HepG2 (cell line): ENCODE measurements around the gene OR2AJ1. TPM values are rescaled to one million over a fixed set of nuclear protein-coding genes. Genes with fewer than 3 reads are reported as not detected.

Experiments
- ATAC-seq: fragments of 200-7000 bp; cut with Tn5 transposase; 3 replicates; pipeline ENCODE4 v1.9.1; 2020; ENCODE audit warnings: mild to moderate bottlenecking, moderate library complexity
- BruUV-seq: library from RNA; stranded (reverse); fragments of 400-500 nt; replicated peaks from 2 replicates; lab custom pipeline; 2021; lab: Mats Ljungman, UMichigan
- CTCF ChIA-PET: fragments of 300-600 bp; formaldehyde crosslinking; extraction: SDS; loops from one replicate; lab custom pipeline; 2021; ENCODE audit warnings: low total read pairs, inconsistent platforms, low intra/inter-chr PET ratio; lab: Yijun Ruan, JAX
- POLR2A ChIA-PET: fragments of 350-600 bp; sonication (Branson Sonifier 250); formaldehyde crosslinking; loops from one replicate; lab custom pipeline; 2020; ENCODE audit warnings: antibody characterized with exemption, inconsistent platforms; lab: Yijun Ruan, JAX
- DNase-seq: peaks from one replicate; pipeline ENCODE4 v3.0.0-alpha.2; 2015; ENCODE audit warnings: low spot score
- FAIRE-seq: peaks from 3 replicates; lab custom pipeline; 2011; peaks lifted over from hg19 to GRCh38; lab: Jason Lieb, UNC
- H2AFZ ChIP-seq: one replicate; pipeline ENCODE4 v1.6.1; 2011; ENCODE audit warnings: low read length, inconsistent platforms
- H3K27ac ChIP-seq: fragments of 300-600 bp; 3 replicates; pipeline ENCODE4 v1.8.0; 2011; ENCODE audit warnings: mixed run types, mild to moderate bottlenecking, mixed read lengths, low read length, inconsistent platforms; ENCODE audit not compliant: insufficient read depth; ENCODE audit errors: extremely low read length
- H3K27me3 ChIP-seq, 2 experiments: fragments of 200-600 bp in 1 of 2; 2 replicates in 1 of 2; 3 replicates in 1 of 2; pipeline versions ENCODE4 v1.6.0 to v1.8.0; 2011; ENCODE audit warnings: low read length in 2 of 2, mild to moderate bottlenecking in 2 of 2, moderate library complexity in 2 of 2, inconsistent platforms in 1 of 2; ENCODE audit not compliant: insufficient read depth in 2 of 2, control insufficient read depth in 1 of 2
- H3K36me3 ChIP-seq, 2 experiments: fragments of 200-600 bp in 1 of 2; replicated peaks in 1 of 2; 2 replicates in 1 of 2; 3 replicates in 1 of 2; pipeline versions ENCODE4 v1.5.1 to v1.8.0; 2011; ENCODE audit warnings: low read length in 2 of 2, inconsistent platforms in 1 of 2; ENCODE audit not compliant: insufficient read depth in 2 of 2, control insufficient read depth in 1 of 2
- H3K4me1 ChIP-seq: 2 replicates; pipeline ENCODE4 v1.5.1; 2012; ENCODE audit warnings: low read length, inconsistent platforms; ENCODE audit not compliant: insufficient read depth
- H3K4me2 ChIP-seq: 2 replicates; pipeline ENCODE4 v1.6.0; 2011; ENCODE audit warnings: low read depth, low read length, inconsistent platforms
- H3K4me3 ChIP-seq, 3 experiments: fragments of 200-600 bp in 1 of 3; sonication (generic), shearing (Covaris generic) in 1 of 3; replicated peaks in 1 of 3; 2 replicates each; pipeline ENCODE4 v1.5.1; 2011 to 2016; ENCODE audit warnings: low read length in 3 of 3, inconsistent platforms in 2 of 3, low read depth in 2 of 3, mild to moderate bottlenecking in 2 of 3, control low read depth in 1 of 3, mixed read lengths in 1 of 3; ENCODE audit not compliant: insufficient read depth in 1 of 3
- H3K79me2 ChIP-seq: one replicate; pipeline ENCODE4 v1.6.1; 2011; ENCODE audit warnings: low read length, inconsistent platforms; ENCODE audit not compliant: insufficient read depth
- H3K9ac ChIP-seq: 2 replicates; pipeline ENCODE4 v1.6.0; 2011; ENCODE audit warnings: mild to moderate bottlenecking, low read depth, low read length, inconsistent platforms; ENCODE audit not compliant: insufficient read depth
- H3K9me3 ChIP-seq: 2 replicates; pipeline ENCODE4 v1.5.1; 2012; ENCODE audit warnings: mild to moderate bottlenecking, low read length
- H4K20me1 ChIP-seq: 2 replicates; pipeline ENCODE4 v1.6.0; 2011; ENCODE audit warnings: inconsistent platforms, mild to moderate bottlenecking, low read length, moderate library complexity; ENCODE audit not compliant: insufficient read depth
- ARID2 ChIP-seq: sonication (generic); formaldehyde crosslinking; IDR thresholded peaks from 2 replicates; pipeline ENCODE4 v1.8.1; 2022; ENCODE audit warnings: mild to moderate bottlenecking, missing genetic modification reagents, borderline replicate concordance
- FIP1L1 ChIP-seq: fragments of 200-400 bp; formaldehyde crosslinking; IDR thresholded peaks from 2 replicates; pipeline ENCODE4 v1.6.1; 2018; ENCODE audit warnings: low read depth, mild to moderate bottlenecking, low read length, moderate library complexity, borderline replicate concordance; ENCODE audit not compliant: insufficient read depth
- HMG20B ChIP-seq: conservative IDR thresholded peaks from 2 replicates; pipeline ENCODE4 v1.6.1; 2016; ENCODE audit warnings: missing genetic modification reagents, missing compliant biosample characterization
- MAFG ChIP-seq: sonication (generic); formaldehyde crosslinking; IDR thresholded peaks from 2 replicates; pipeline ENCODE4 v1.5.1; 2020; ENCODE audit warnings: mild to moderate bottlenecking, missing genetic modification reagents
- NFIB ChIP-seq: sonication (generic); formaldehyde crosslinking; IDR thresholded peaks from 2 replicates; pipeline ENCODE4 v1.9.0; 2021; ENCODE audit warnings: missing genetic modification reagents, mild to moderate bottlenecking, borderline replicate concordance
- SIN3A ChIP-seq: IDR thresholded peaks from 2 replicates; pipeline ENCODE4 v1.6.1; 2011; ENCODE audit warnings: low read depth, mild to moderate bottlenecking, control low read depth, low read length, borderline replicate concordance
- TOE1 ChIP-seq: sonication (generic); formaldehyde crosslinking; IDR thresholded peaks from 2 replicates; pipeline ENCODE4 v1.4.0; 2020; ENCODE audit warnings: mild to moderate bottlenecking, missing genetic modification reagents
- ZFP90 ChIP-seq: sonication (generic); formaldehyde crosslinking; IDR thresholded peaks from 2 replicates; pipeline ENCODE4 v1.8.0; 2022; ENCODE audit warnings: missing genetic modification reagents, mild to moderate bottlenecking, inconsistent platforms, borderline replicate concordance
- ZNF12 ChIP-seq: sonication (generic); formaldehyde crosslinking; IDR thresholded peaks from 2 replicates; pipeline ENCODE4 v1.5.0; 2020; ENCODE audit warnings: missing genetic modification reagents
- ZNF644 ChIP-seq: IDR thresholded peaks from 2 replicates; pipeline ENCODE4 v1.6.1; 2016; ENCODE audit warnings: low read depth
- WGBS: methylation state at CpG from one replicate; pipeline ENCODE4 v1.1.6; 2017; ENCODE audit warnings: low lambda C conversion rate; 5-methylcytosine and 5-hydroxymethylcytosine counted together
- in situ Hi-C: cut with HindIII; loops from 2 replicates; pipeline ENCODE4 v1.10.0; 2017; ENCODE audit warnings: low pct_unique_long_range_greater_than_20kb; ENCODE audit not compliant: extremely low pct_ligation_motif_present
- intact Hi-C: fragments of 100-400 bp; cut with micrococcal nuclease; formaldehyde crosslinking; loops from one replicate; pipeline ENCODE4 v1.10.0; 2022; ENCODE audit not compliant: unreplicated experiment
- polyA plus RNA-seq, 8 experiments: library from polyadenylated mRNA; depleted of rRNA in 3 of 8; stranded (reverse) in 7 of 8; unstranded in 1 of 8; fragments of >200 nt; fragmentation: Illumina TruSeq in 4 of 8; extraction: Trizol in 4 of 8; gene quantifications; 2 replicates each; pipeline versions ENCODE4 v1.2.1 to v1.2.3, GENCODE V29; 2011 to 2016; ENCODE audit warnings: low read depth in 4 of 8, missing spikeins in 1 of 8, mixed read lengths in 1 of 8; ENCODE audit not compliant: insufficient read depth in 1 of 8
- total RNA-seq, 5 experiments: library from RNA; depleted of rRNA; stranded (reverse); fragments of >200 nt; fragmentation: Illumina TruSeq; extraction: Trizol; gene quantifications; 2 replicates each; pipeline ENCODE4 v1.2.3, GENCODE V29; 2016; ENCODE audit warnings: low read depth in 1 of 5
- TF ChIP-seq, protein P1 (sequence below): sonication (generic); formaldehyde crosslinking; IDR thresholded peaks from 2 replicates; pipeline ENCODE4 v1.4.0; 2020; ENCODE audit warnings: mild to moderate bottlenecking, missing genetic modification reagents
- TF ChIP-seq, protein P2 (sequence below): IDR thresholded peaks from 2 replicates; pipeline ENCODE4 v1.6.1; 2016; ENCODE audit warnings: missing biosample characterization, missing genetic modification reagents, low read depth
- TF ChIP-seq, protein P3 (sequence below): sonication (generic); formaldehyde crosslinking; IDR thresholded peaks from 2 replicates; pipeline ENCODE4 v1.8.1; 2023; ENCODE audit warnings: mild to moderate bottlenecking, missing genetic modification reagents, borderline replicate concordance
- TF ChIP-seq, protein P4 (sequence below): sonication (generic); formaldehyde crosslinking; IDR thresholded peaks from 2 replicates; pipeline ENCODE4 v1.4.0; 2020; ENCODE audit warnings: mild to moderate bottlenecking, low read depth, missing genetic modification reagents

The OR2AJ1 gene
- total and polyA plus RNA-seq, 2 of the 13 experiments (the other 11 are each of a cell fraction or from before 2014, with no cell fraction given), result not detected

DNA sequence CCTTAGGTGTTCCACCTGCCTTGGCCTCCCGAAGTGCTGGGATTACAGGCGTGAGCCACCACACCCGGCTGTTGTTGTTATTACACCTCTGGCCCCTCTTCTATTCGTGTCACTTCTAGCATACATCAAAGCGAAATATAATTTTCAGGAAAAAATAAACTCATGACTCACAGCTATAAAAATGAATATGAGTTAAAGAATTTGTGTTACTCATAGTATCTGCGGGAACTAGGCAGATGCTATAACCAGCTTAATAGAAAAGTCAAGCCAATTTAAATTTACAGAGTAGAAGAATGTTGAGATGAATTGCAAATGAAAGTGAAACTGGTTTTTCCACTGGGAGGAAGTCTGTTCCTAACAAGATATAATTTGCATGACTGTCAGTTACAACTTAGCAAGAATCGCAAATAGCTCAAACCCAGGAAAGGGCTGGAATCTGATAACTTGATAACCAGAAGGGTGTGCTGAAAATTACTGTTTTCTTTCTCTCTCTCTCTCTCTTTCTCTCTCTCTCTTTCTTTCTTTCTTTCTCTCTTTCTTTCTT lies 18.1 kb upstream of the OR2AJ1 start:
- Histone ChIP-seq H3K36me3 (no peaks in the 10 kb centered on the region), H4K20me1 (no peaks in the 10 kb centered on the region), H2AFZ (no peak overlapping the region), H3K79me2 (no peaks in the 10 kb centered on the region), H3K9me3 (peaks cover 31% of the 10 kb centered on the region), H3K4me3 (no peak overlapping the region), H3K4me1 (no peaks in the 10 kb centered on the region), H3K4me2 (no peak overlapping the region), H3K9ac (no peak overlapping the region), H3K27me3 (no peaks in the 10 kb centered on the region), H3K27ac (no peak overlapping the region)
- ATAC-seq (no peak), FAIRE-seq (no peak), DNase-seq (no peak)
- 20% methylated on average over 7 of the region's 7 CpGs for WGBS
- POLR2A ChIA-PET, result no interaction called here
- BruUV-seq, result no TSS peak
- in situ Hi-C loops (no loop called here), intact Hi-C loops (no loop called here)
- CTCF ChIA-PET, result no interaction called here
- TF ChIP-seq ZNF644 (CRISPR knock-in tag) (no peak), ZNF12 (CRISPR knock-in tag) (no peak), NFIB (CRISPR knock-in tag) (no peak), ZFP90 (no peak), TOE1 (CRISPR knock-in tag) (no peak), HMG20B (CRISPR knock-in tag) (no peak), SIN3A (no peak), FIP1L1 (no peak), ARID2 (CRISPR knock-in tag) (no peak), MAFG (CRISPR knock-in tag) (no peak)
- TF ChIP-seq, protein P1, sequence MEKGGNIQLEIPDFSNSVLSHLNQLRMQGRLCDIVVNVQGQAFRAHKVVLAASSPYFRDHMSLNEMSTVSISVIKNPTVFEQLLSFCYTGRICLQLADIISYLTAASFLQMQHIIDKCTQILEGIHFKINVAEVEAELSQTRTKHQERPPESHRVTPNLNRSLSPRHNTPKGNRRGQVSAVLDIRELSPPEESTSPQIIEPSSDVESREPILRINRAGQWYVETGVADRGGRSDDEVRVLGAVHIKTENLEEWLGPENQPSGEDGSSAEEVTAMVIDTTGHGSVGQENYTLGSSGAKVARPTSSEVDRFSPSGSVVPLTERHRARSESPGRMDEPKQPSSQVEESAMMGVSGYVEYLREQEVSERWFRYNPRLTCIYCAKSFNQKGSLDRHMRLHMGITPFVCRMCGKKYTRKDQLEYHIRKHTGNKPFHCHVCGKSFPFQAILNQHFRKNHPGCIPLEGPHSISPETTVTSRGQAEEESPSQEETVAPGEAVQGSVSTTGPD (CRISPR knock-in tag), result no peak
- TF ChIP-seq, protein P2, sequence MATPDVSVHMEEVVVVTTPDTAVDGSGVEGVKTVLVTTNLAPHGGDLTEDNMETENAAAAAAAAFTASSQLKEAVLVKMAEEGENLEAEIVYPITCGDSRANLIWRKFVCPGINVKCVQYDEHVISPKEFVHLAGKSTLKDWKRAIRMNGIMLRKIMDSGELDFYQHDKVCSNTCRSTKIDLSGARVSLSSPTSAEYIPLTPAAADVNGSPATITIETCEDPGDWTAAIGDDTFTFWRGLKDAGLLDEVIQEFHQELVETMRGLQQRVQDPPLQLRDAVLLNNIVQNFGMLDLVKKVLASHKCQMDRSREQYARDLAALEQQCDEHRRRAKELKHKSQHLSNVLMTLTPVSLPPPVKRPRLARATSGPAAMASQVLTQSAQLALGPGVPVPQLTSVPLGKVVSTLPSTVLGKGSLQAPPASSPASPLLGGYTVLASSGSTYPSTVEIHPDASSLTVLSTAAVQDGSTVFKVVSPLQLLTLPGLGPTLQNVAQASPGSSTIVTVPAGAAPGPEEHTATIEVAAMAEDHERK (CRISPR knock-in tag), result no peak
- TF ChIP-seq, protein P3, sequence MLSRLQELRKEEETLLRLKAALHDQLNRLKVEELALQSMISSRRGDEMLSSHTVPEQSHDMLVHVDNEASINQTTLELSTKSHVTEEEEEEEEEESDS, result no peak
- TF ChIP-seq, protein P4, sequence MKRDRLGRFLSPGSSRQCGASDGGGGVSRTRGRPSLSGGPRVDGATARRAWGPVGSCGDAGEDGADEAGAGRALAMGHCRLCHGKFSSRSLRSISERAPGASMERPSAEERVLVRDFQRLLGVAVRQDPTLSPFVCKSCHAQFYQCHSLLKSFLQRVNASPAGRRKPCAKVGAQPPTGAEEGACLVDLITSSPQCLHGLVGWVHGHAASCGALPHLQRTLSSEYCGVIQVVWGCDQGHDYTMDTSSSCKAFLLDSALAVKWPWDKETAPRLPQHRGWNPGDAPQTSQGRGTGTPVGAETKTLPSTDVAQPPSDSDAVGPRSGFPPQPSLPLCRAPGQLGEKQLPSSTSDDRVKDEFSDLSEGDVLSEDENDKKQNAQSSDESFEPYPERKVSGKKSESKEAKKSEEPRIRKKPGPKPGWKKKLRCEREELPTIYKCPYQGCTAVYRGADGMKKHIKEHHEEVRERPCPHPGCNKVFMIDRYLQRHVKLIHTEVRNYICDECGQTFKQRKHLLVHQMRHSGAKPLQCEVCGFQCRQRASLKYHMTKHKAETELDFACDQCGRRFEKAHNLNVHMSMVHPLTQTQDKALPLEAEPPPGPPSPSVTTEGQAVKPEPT (CRISPR knock-in tag), result no peak
